SK-N-SH (cell line): ENCODE measurements around the gene HOXA4. TPM values are rescaled to one million over a fixed set of nuclear protein-coding genes. Genes with fewer than 3 reads are reported as not detected.

ENCODE experiments used
- CTCF ChIA-PET: fragments of 300-600, 350-600 bp; formaldehyde crosslinking; extraction: SDS; loops from one replicate; lab custom pipeline; 2021; lab: Yijun Ruan, JAX
- POLR2A ChIA-PET: fragments of 350-600 bp; sonication (Branson Sonifier 250); formaldehyde crosslinking; extraction: SDS; loops from one replicate; lab custom pipeline; 2020; ENCODE audit warnings: antibody characterized with exemption, inconsistent platforms; lab: Yijun Ruan, JAX
- DNase-seq: peaks from one replicate; pipeline ENCODE4 v3.0.0; 2012
- H2AFZ ChIP-seq: fragments of 200-600 bp; sonication (generic); 2 replicates; pipeline ENCODE4 v1.8.1; 2016; ENCODE audit warnings: antibody characterized with exemption, mild to moderate bottlenecking, low read depth
- H3F3A ChIP-seq: fragments of 200-600 bp; sonication (generic); replicated peaks from 2 replicates; pipeline ENCODE3; 2016; ENCODE audit warnings: antibody characterized with exemption, mild to moderate bottlenecking; ENCODE audit not compliant: insufficient read depth
- H3K27ac ChIP-seq, 2 experiments: fragments of 200-500 bp in 1 of 2; fragments of 200-600 bp in 1 of 2; sonication (Bioruptor generic) in 1 of 2; sonication (generic), shearing (Covaris generic) in 1 of 2; 2 replicates each; pipeline versions ENCODE4 v1.5.1 to v1.6.1; 2014 to 2016; ENCODE audit warnings: low read depth in 2 of 2, inconsistent platforms in 1 of 2, low read length in 1 of 2, mild to moderate bottlenecking in 1 of 2, mixed read lengths in 1 of 2
- H3K27me3 ChIP-seq: fragments of 200-600 bp; sonication (generic), shearing (Covaris generic); 2 replicates; pipeline ENCODE4 v1.6.1; 2016; ENCODE audit warnings: mixed run types; ENCODE audit not compliant: insufficient read depth
- H3K36me3 ChIP-seq, 2 experiments: fragments of 200-500 bp in 1 of 2; fragments of 200-600 bp in 1 of 2; sonication (Bioruptor generic) in 1 of 2; sonication (generic) in 1 of 2; replicated peaks in 1 of 2; 2 replicates each; pipeline versions ENCODE3 to v1.5.1; 2014 to 2016; ENCODE audit warnings: low read length in 1 of 2, mild to moderate bottlenecking in 1 of 2; ENCODE audit not compliant: insufficient read depth in 2 of 2, control insufficient read depth in 1 of 2
- H3K4me1 ChIP-seq, 2 experiments: fragments of 200-500 bp in 1 of 2; fragments of 200-600 bp in 1 of 2; sonication (Bioruptor generic) in 1 of 2; sonication (generic), shearing (Covaris generic) in 1 of 2; 2 replicates each; pipeline versions ENCODE4 v1.5.1 to v1.6.1; 2014 to 2016; ENCODE audit warnings: low read depth in 1 of 2, low read length in 1 of 2, mixed run types in 1 of 2; ENCODE audit not compliant: insufficient read depth in 2 of 2, control insufficient read depth in 1 of 2
- H3K4me2 ChIP-seq: fragments of 200-600 bp; sonication (generic), shearing (Covaris generic); 2 replicates; pipeline ENCODE4 v1.6.1; 2017; ENCODE audit warnings: mixed run types
- H3K4me3 ChIP-seq, 2 experiments: fragments of 200-500 bp in 1 of 2; fragments of 200-600 bp in 1 of 2; sonication (Bioruptor generic) in 1 of 2; sonication (generic), shearing (Covaris generic) in 1 of 2; 2 replicates each; pipeline versions ENCODE4 v1.5.1 to v1.8.1; 2014 to 2016; ENCODE audit warnings: low read depth in 2 of 2, inconsistent platforms in 1 of 2, low read length in 1 of 2, mild to moderate bottlenecking in 1 of 2, mixed read lengths in 1 of 2, moderate library complexity in 1 of 2
- H3K79me2 ChIP-seq: fragments of 200-600 bp; sonication (generic); 2 replicates; pipeline ENCODE4 v1.8.1; 2017; ENCODE audit warnings: mild to moderate bottlenecking; ENCODE audit not compliant: insufficient read depth
- H3K9ac ChIP-seq: fragments of 200-600 bp; sonication (generic); 2 replicates; pipeline ENCODE4 v1.6.1; 2017; ENCODE audit warnings: mixed run types
- H3K9me2 ChIP-seq: fragments of 200-600 bp; sonication (generic); 2 replicates; pipeline ENCODE4 v1.6.1; 2017; ENCODE audit warnings: mixed run types
- H3K9me3 ChIP-seq: fragments of 200-600 bp; sonication (generic); 2 replicates; pipeline ENCODE4 v1.6.1; 2017; ENCODE audit warnings: mixed run types, mild to moderate bottlenecking, moderate library complexity
- H4K20me1 ChIP-seq: fragments of 200-600 bp; sonication (generic); 2 replicates; pipeline ENCODE4 v1.6.1; 2017; ENCODE audit warnings: mild to moderate bottlenecking, mixed run types; ENCODE audit not compliant: insufficient read depth
- ELF1 ChIP-seq: IDR thresholded peaks from 2 replicates; pipeline ENCODE4 v1.4.0; 2012
- EZH2phosphoT487 ChIP-seq: fragments of 200-600 bp; sonication (generic); IDR thresholded peaks from 2 replicates; pipeline ENCODE4 v1.6.1; 2017; ENCODE audit warnings: low read depth, mixed run types, mild to moderate bottlenecking, antibody characterized with exemption, moderate library complexity, borderline replicate concordance
- FOSL2 ChIP-seq: IDR thresholded peaks from 2 replicates; pipeline ENCODE4 v1.4.0; 2012; ENCODE audit warnings: low read depth, mild to moderate bottlenecking, moderate library complexity, borderline replicate concordance
- FOXM1 ChIP-seq: IDR thresholded peaks from 2 replicates; pipeline ENCODE4 v1.4.0; 2012; ENCODE audit warnings: low read depth, mild to moderate bottlenecking
- IRF3 ChIP-seq: fragments of 150-350 bp; IDR thresholded peaks from 2 replicates; pipeline ENCODE4 v1.6.1; 2016; ENCODE audit warnings: mild to moderate bottlenecking, low read depth, low read length
- JUND ChIP-seq: IDR thresholded peaks from 2 replicates; pipeline ENCODE4 v1.4.0; 2012
- MXI1 ChIP-seq: IDR thresholded peaks from 2 replicates; pipeline ENCODE4 v1.6.1; 2012; ENCODE audit warnings: mild to moderate bottlenecking, low read depth, low read length, improper control_type of control experiment
- PBX3 ChIP-seq: IDR thresholded peaks from 2 replicates; pipeline ENCODE4; 2012
- POLR2AphosphoS5 ChIP-seq: IDR thresholded peaks from 2 replicates; pipeline ENCODE4 v1.6.1; 2012; ENCODE audit warnings: low read depth, low read length
- RCOR1 ChIP-seq: fragments of 150-350 bp; IDR thresholded peaks from 2 replicates; pipeline ENCODE4 v1.6.1; 2017; ENCODE audit warnings: antibody characterized with exemption, low read length
- RFX5 ChIP-seq: IDR thresholded peaks from 2 replicates; pipeline ENCODE4 v1.6.1; 2012; ENCODE audit warnings: mild to moderate bottlenecking, improper control_type of control experiment, low read length
- RXRA ChIP-seq: IDR thresholded peaks from 2 replicates; pipeline ENCODE4 v1.4.0; 2012; ENCODE audit warnings: low read depth, mild to moderate bottlenecking, borderline replicate concordance
- SIN3A ChIP-seq: IDR thresholded peaks from 2 replicates; pipeline ENCODE4 v1.6.1; 2012; ENCODE audit warnings: low read depth, mild to moderate bottlenecking, low read length, moderate library complexity, borderline replicate concordance
- SMC3 ChIP-seq: IDR thresholded peaks from 2 replicates; pipeline ENCODE4 v1.6.1; 2012; ENCODE audit warnings: low read depth, low read length, improper control_type of control experiment
- TAF1 ChIP-seq: IDR thresholded peaks from 2 replicates; pipeline ENCODE4 v1.6.1; 2012; ENCODE audit warnings: low read depth, mild to moderate bottlenecking, low read length, moderate library complexity, borderline replicate concordance
- TCF12 ChIP-seq: IDR thresholded peaks from 2 replicates; pipeline ENCODE4 v1.4.0; 2012
- TEAD4 ChIP-seq: IDR thresholded peaks from 2 replicates; pipeline ENCODE4 v1.4.0; 2012; ENCODE audit warnings: mild to moderate bottlenecking, borderline replicate concordance; ENCODE audit not compliant: insufficient read depth
- USF2 ChIP-seq: fragments of 150-350 bp; IDR thresholded peaks from 2 replicates; pipeline ENCODE4 v1.6.1; 2017; ENCODE audit warnings: antibody characterized with exemption, low read length, low read depth, borderline replicate concordance
- WGBS: methylation state at CpG from one replicate; pipeline ENCODE4 v1.1.6; 2017; ENCODE audit warnings: low lambda C conversion rate; 5-methylcytosine and 5-hydroxymethylcytosine counted together
- polyA plus RNA-seq, 3 experiments: library from polyadenylated mRNA; depleted of rRNA; stranded (reverse); fragments of >200 nt; gene quantifications; 2 replicates each; pipeline ENCODE4 v1.2.3, GENCODE V29; 2012
- small RNA-seq, 7 experiments: library from RNA; depleted of rRNA; stranded (forward); fragments of <200 nt; gene quantifications; one replicate each; pipeline ENCODE3, GENCODE V24; 2012

HOXA4 gene
- polyA plus RNA-seq, 1 of the 3 experiments (the other 2 are of a cell fraction), result not detected

- Histone ChIP-seq H3K4me2 (no peak overlapping the region), H4K20me1 (no peaks in the 10 kb centered on the region), H3K9me2 (0 out of 2 replicates have a peak, but pooled peaks cover 4% of the 10 kb centered on the region), H3K9me3 (no peaks in the 10 kb centered on the region), H2AFZ (no peak overlapping the region), H3K27ac (no peak overlapping the region), H3K36me3 (no peaks in the 10 kb centered on the region), H3K79me2 (no peaks in the 10 kb centered on the region), H3K27me3 (peaks cover 6% of the 10 kb centered on the region; the same call in 1 of the 2 replicates), H3K4me3 (no peak overlapping the region), H3K9ac (no peak overlapping the region), H3F3A (no peaks in the 10 kb centered on the region), H3K4me1 (no peaks in the 10 kb centered on the region)
- 18% methylated on average over 5 of the region's 5 CpGs for WGBS
- CTCF ChIA-PET, result no interaction called here
- no peak for TF ChIP-seq RCOR1
- TF ChIP-seq TCF12, result no peak
- TF ChIP-seq ELF1, result no peak
- no peak for TF ChIP-seq FOXM1
- TF ChIP-seq POLR2AphosphoS5, result no peak
- TF ChIP-seq SMC3, result no peak
- TF ChIP-seq EZH2phosphoT487, result no peak
- no peak for TF ChIP-seq RFX5
- no peak for TF ChIP-seq TEAD4
- no peak for TF ChIP-seq JUND
- no peak for TF ChIP-seq SIN3A
- no peak for TF ChIP-seq FOSL2
- TF ChIP-seq TAF1, result no peak
- TF ChIP-seq RXRA, result no peak
- no peak for TF ChIP-seq IRF3
- no peak for TF ChIP-seq MXI1
- no peak for TF ChIP-seq PBX3
- TF ChIP-seq USF2, result no peak
- POLR2A ChIA-PET, result no interaction called here
- DNase-seq, result no peak
Observed at GRCh38 chr7:27078616-27079233, 51.8 kb downstream of the HOXA4 start.

Small RNA genes within 50 kb of the gene (small RNA-seq; reads per million reads assigned to genes)
- gene AC004080.5 (0 reads per million in 7 experiments), gene RF01977 (0 reads per million in 7 experiments)

Other genes with a start within 250 kb of the HOXA4 start
- not detected in 2 replicates for gene HOXA1, start 34.8 kb downstream of the HOXA4 start, polyA plus RNA-seq (2012; rRNA removed)
- not detected in 2 replicates for gene HOXA2, start 28.1 kb downstream of the HOXA4 start, polyA plus RNA-seq (2012; rRNA removed)
- not detected in 2 replicates for gene HOXA5, start 12.9 kb upstream of the HOXA4 start, polyA plus RNA-seq (2012; rRNA removed)
- not detected in 2 replicates for gene HOXA6, start 17.0 kb upstream of the HOXA4 start, polyA plus RNA-seq (2012; rRNA removed)
- 0.15 TPM in 1 of 2 replicates, not detected in the other for gene HOXA3, start 21.8 kb upstream of the HOXA4 start, polyA plus RNA-seq (2012; rRNA removed)
- gene HOXA7, start 25.9 kb upstream of the HOXA4 start, polyA plus RNA-seq (2012; rRNA removed), result not detected in 2 replicates
- gene HOXA9, start 34.8 kb upstream of the HOXA4 start, polyA plus RNA-seq (2012; rRNA removed), result not detected in 2 replicates
- not detected in 2 replicates for gene HOXA10, start 43.6 kb upstream of the HOXA4 start, polyA plus RNA-seq (2012; rRNA removed)
- not detected in 2 replicates for gene HOXA11, start 54.5 kb upstream of the HOXA4 start, polyA plus RNA-seq (2012; rRNA removed)
- gene HOXA13, start 69.3 kb upstream of the HOXA4 start, polyA plus RNA-seq (2012; rRNA removed), result not detected in 2 replicates
- gene EVX1, start 112.0 kb upstream of the HOXA4 start, polyA plus RNA-seq (2012; rRNA removed), result not detected in 2 replicates